HepG2 (cell line): ENCODE results near the gene EFNA3. TPM values are rescaled to one million over a fixed set of nuclear protein-coding genes. Genes with fewer than 3 reads are reported as not detected.

Source experiments
- ATAC-seq: fragments of 200-7000 bp; cut with Tn5 transposase; 3 replicates; pipeline ENCODE4 v1.9.1; 2020; ENCODE audit warnings: mild to moderate bottlenecking, moderate library complexity
- BruUV-seq: library from RNA; stranded (reverse); fragments of 400-500 nt; replicated peaks from 2 replicates; lab custom pipeline; 2021; lab: Mats Ljungman, UMichigan
- CTCF ChIA-PET: fragments of 300-600 bp; formaldehyde crosslinking; extraction: SDS; loops from one replicate; lab custom pipeline; 2021; ENCODE audit warnings: low total read pairs, inconsistent platforms, low intra/inter-chr PET ratio; lab: Yijun Ruan, JAX
- POLR2A ChIA-PET: fragments of 350-600 bp; sonication (Branson Sonifier 250); formaldehyde crosslinking; loops from one replicate; lab custom pipeline; 2020; ENCODE audit warnings: antibody characterized with exemption, inconsistent platforms; lab: Yijun Ruan, JAX
- DNase-seq: peaks from one replicate; pipeline ENCODE4 v3.0.0-alpha.2; 2015; ENCODE audit warnings: low spot score
- FAIRE-seq: peaks from 3 replicates; lab custom pipeline; 2011; peaks lifted over from hg19 to GRCh38; lab: Jason Lieb, UNC
- H2AFZ ChIP-seq: one replicate; pipeline ENCODE4 v1.6.1; 2011; ENCODE audit warnings: low read length, inconsistent platforms
- H3K27ac ChIP-seq: fragments of 300-600 bp; 3 replicates; pipeline ENCODE4 v1.8.0; 2011; ENCODE audit warnings: mixed run types, mild to moderate bottlenecking, mixed read lengths, low read length, inconsistent platforms; ENCODE audit not compliant: insufficient read depth; ENCODE audit errors: extremely low read length
- H3K27me3 ChIP-seq, 2 experiments: fragments of 200-600 bp in 1 of 2; 2 replicates in 1 of 2; 3 replicates in 1 of 2; pipeline versions ENCODE4 v1.6.0 to v1.8.0; 2011; ENCODE audit warnings: low read length in 2 of 2, mild to moderate bottlenecking in 2 of 2, moderate library complexity in 2 of 2, inconsistent platforms in 1 of 2; ENCODE audit not compliant: insufficient read depth in 2 of 2, control insufficient read depth in 1 of 2
- H3K36me3 ChIP-seq, 2 experiments: fragments of 200-600 bp in 1 of 2; replicated peaks in 1 of 2; 2 replicates in 1 of 2; 3 replicates in 1 of 2; pipeline versions ENCODE4 v1.5.1 to v1.8.0; 2011; ENCODE audit warnings: low read length in 2 of 2, inconsistent platforms in 1 of 2; ENCODE audit not compliant: insufficient read depth in 2 of 2, control insufficient read depth in 1 of 2
- H3K4me1 ChIP-seq: 2 replicates; pipeline ENCODE4 v1.5.1; 2012; ENCODE audit warnings: low read length, inconsistent platforms; ENCODE audit not compliant: insufficient read depth
- H3K4me2 ChIP-seq: 2 replicates; pipeline ENCODE4 v1.6.0; 2011; ENCODE audit warnings: low read depth, low read length, inconsistent platforms
- H3K4me3 ChIP-seq, 3 experiments: fragments of 200-600 bp in 1 of 3; sonication (generic), shearing (Covaris generic) in 1 of 3; replicated peaks in 1 of 3; 2 replicates each; pipeline ENCODE4 v1.5.1; 2011 to 2016; ENCODE audit warnings: low read length in 3 of 3, inconsistent platforms in 2 of 3, low read depth in 2 of 3, mild to moderate bottlenecking in 2 of 3, control low read depth in 1 of 3, mixed read lengths in 1 of 3; ENCODE audit not compliant: insufficient read depth in 1 of 3
- H3K79me2 ChIP-seq: one replicate; pipeline ENCODE4 v1.6.1; 2011; ENCODE audit warnings: low read length, inconsistent platforms; ENCODE audit not compliant: insufficient read depth
- H3K9ac ChIP-seq: 2 replicates; pipeline ENCODE4 v1.6.0; 2011; ENCODE audit warnings: mild to moderate bottlenecking, low read depth, low read length, inconsistent platforms; ENCODE audit not compliant: insufficient read depth
- H3K9me3 ChIP-seq: 2 replicates; pipeline ENCODE4 v1.5.1; 2012; ENCODE audit warnings: mild to moderate bottlenecking, low read length
- H4K20me1 ChIP-seq: 2 replicates; pipeline ENCODE4 v1.6.0; 2011; ENCODE audit warnings: inconsistent platforms, mild to moderate bottlenecking, low read length, moderate library complexity; ENCODE audit not compliant: insufficient read depth
- SIN3A ChIP-seq: IDR thresholded peaks from 2 replicates; pipeline ENCODE4 v1.6.1; 2011; ENCODE audit warnings: low read depth, mild to moderate bottlenecking, control low read depth, low read length, borderline replicate concordance
- SP5 ChIP-seq: IDR thresholded peaks from 2 replicates; pipeline ENCODE4 v1.6.1; 2016; ENCODE audit warnings: low read depth, borderline replicate concordance
- TBP ChIP-seq: sonication (generic); formaldehyde crosslinking; IDR thresholded peaks from 2 replicates; pipeline ENCODE4 v1.5.0; 2020; ENCODE audit warnings: missing genetic modification reagents
- TCF12 ChIP-seq, 2 experiments: fragments of 450-650 bp in 1 of 2; sonication (generic) in 1 of 2; formaldehyde crosslinking in 1 of 2; IDR thresholded peaks; 2 replicates each; pipeline versions ENCODE4 v1.6.1 to v1.8.0; 2017 to 2022; ENCODE audit warnings: antibody characterized with exemption in 1 of 2, mild to moderate bottlenecking in 1 of 2, missing genetic modification reagents in 1 of 2, moderate library complexity in 1 of 2
- ZBTB46 ChIP-seq: sonication (generic); formaldehyde crosslinking; IDR thresholded peaks from 2 replicates; pipeline ENCODE4 v1.4.0; 2020; ENCODE audit warnings: mild to moderate bottlenecking, missing genetic modification reagents, borderline replicate concordance
- ZNF205 ChIP-seq: IDR thresholded peaks from 2 replicates; pipeline ENCODE4 v1.6.1; 2018; ENCODE audit warnings: missing biosample characterization, missing genetic modification reagents
- ZNF598 ChIP-seq: sonication (generic); formaldehyde crosslinking; IDR thresholded peaks from 2 replicates; pipeline ENCODE4 v1.5.1; 2020; ENCODE audit warnings: mild to moderate bottlenecking, missing genetic modification reagents, borderline replicate concordance
- ZNF652 ChIP-seq: IDR thresholded peaks from 2 replicates; pipeline ENCODE4 v1.6.1; 2016; ENCODE audit warnings: low read depth, borderline replicate concordance
- WGBS: methylation state at CpG from one replicate; pipeline ENCODE4 v1.1.6; 2017; ENCODE audit warnings: low lambda C conversion rate; 5-methylcytosine and 5-hydroxymethylcytosine counted together
- in situ Hi-C: cut with HindIII; loops from 2 replicates; pipeline ENCODE4 v1.10.0; 2017; ENCODE audit warnings: low pct_unique_long_range_greater_than_20kb; ENCODE audit not compliant: extremely low pct_ligation_motif_present
- intact Hi-C: fragments of 100-400 bp; cut with micrococcal nuclease; formaldehyde crosslinking; loops from one replicate; pipeline ENCODE4 v1.10.0; 2022; ENCODE audit not compliant: unreplicated experiment
- polyA plus RNA-seq, 8 experiments: library from polyadenylated mRNA; depleted of rRNA in 3 of 8; stranded (reverse) in 7 of 8; unstranded in 1 of 8; fragments of >200 nt; fragmentation: Illumina TruSeq in 4 of 8; extraction: Trizol in 4 of 8; gene quantifications; 2 replicates each; pipeline versions ENCODE4 v1.2.1 to v1.2.3, GENCODE V29; 2011 to 2016; ENCODE audit warnings: low read depth in 4 of 8, missing spikeins in 1 of 8, mixed read lengths in 1 of 8; ENCODE audit not compliant: insufficient read depth in 1 of 8
- total RNA-seq, 5 experiments: library from RNA; depleted of rRNA; stranded (reverse); fragments of >200 nt; fragmentation: Illumina TruSeq; extraction: Trizol; gene quantifications; 2 replicates each; pipeline ENCODE4 v1.2.3, GENCODE V29; 2016; ENCODE audit warnings: low read depth in 1 of 5

The EFNA3 gene
- total and polyA plus RNA-seq, 2 of the 13 experiments (the other 11 are each of a cell fraction or from before 2014, with no cell fraction given) = 1.0 to 5.7 TPM

GRCh38 chr1:155072531-155073289, 5.9 kb upstream of the EFNA3 start:
- BruUV-seq = no TSS peak
- in situ Hi-C loops = no loop called here
- Histone ChIP-seq H3K27ac (no peak overlapping the region), H3K4me3 (no peak overlapping the region), H3K36me3 (peaks cover 3 to 4% of the 10 kb centered on the region in 2 experiments; a peak in 3 of 5 replicates), H3K9me3 (no peaks in the 10 kb centered on the region), H3K4me1 (peaks cover 21% of the 10 kb centered on the region), H3K4me2 (no peak overlapping the region), H2AFZ (no peak overlapping the region), H3K27me3 (peaks cover 5 to 57% of the 10 kb centered on the region in 2 experiments), H3K9ac (no peak overlapping the region), H3K79me2 (no peaks in the 10 kb centered on the region), H4K20me1 (no peaks in the 10 kb centered on the region)
- DNase-seq (no peak), ATAC-seq (no peak), FAIRE-seq (no peak)
- WGBS = 32% methylated on average over 7 of the region's 7 CpGs
- intact Hi-C loops = no loop called here
- no peak for TF ChIP-seq ZBTB46 (CRISPR knock-in tag)
- no peak for TF ChIP-seq TBP (CRISPR knock-in tag)
- TF ChIP-seq ZNF598 (CRISPR knock-in tag) = no peak
- no peak for TF ChIP-seq ZNF205 (CRISPR knock-in tag)
- TF ChIP-seq SP5 (CRISPR knock-in tag) = no peak
- no peak for TF ChIP-seq TCF12 (IDR thresholded peaks at IDR 0.05)
- TF ChIP-seq TCF12 (CRISPR knock-in tag; IDR thresholded peaks at IDR 0.05) = no peak
- TF ChIP-seq ZNF652 (CRISPR knock-in tag) = peak; percentile 57; the same call in 1 of the 2 replicates
- TF ChIP-seq SIN3A = no peak
- CTCF ChIA-PET = no interaction called here
- POLR2A ChIA-PET = no interaction called here
